GM18511 (cell line): ENCODE measurements around the gene PRCC.

Experiments used
- ATAC-seq: cut with Tn5 transposase; IDR thresholded peaks from one replicate; pipeline ENCODE4 v1.9.1; 2021; ENCODE audit warnings: mild to moderate bottlenecking, moderate library complexity; ENCODE audit not compliant: unreplicated experiment

The PRCC gene

DNA sequence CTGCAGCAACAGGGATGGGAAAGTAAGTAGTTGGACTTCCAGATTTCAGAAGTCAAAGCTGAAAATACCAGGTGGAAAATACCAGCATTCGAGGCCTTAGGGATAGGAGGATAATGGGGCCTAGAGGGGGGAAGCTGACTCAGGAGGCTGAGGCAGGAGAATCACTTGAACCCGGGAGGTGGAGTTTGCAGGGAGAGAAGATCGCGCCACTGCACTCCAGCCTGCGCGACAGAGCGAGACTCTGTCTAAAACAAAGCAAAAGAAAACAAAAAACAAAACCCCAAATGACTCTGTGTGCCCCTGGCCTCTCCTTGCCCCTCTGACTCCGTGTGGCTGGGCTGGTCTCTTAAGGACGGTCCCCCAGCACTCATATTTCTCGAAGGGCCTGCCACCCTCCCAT lies 46.0 kb downstream of the PRCC start:
- no peak for ATAC-seq

- ATAC-seq: no peak
Measured at GRCh38 chr1:156813750-156814570, 46.6 kb downstream of the PRCC start.

DNA sequence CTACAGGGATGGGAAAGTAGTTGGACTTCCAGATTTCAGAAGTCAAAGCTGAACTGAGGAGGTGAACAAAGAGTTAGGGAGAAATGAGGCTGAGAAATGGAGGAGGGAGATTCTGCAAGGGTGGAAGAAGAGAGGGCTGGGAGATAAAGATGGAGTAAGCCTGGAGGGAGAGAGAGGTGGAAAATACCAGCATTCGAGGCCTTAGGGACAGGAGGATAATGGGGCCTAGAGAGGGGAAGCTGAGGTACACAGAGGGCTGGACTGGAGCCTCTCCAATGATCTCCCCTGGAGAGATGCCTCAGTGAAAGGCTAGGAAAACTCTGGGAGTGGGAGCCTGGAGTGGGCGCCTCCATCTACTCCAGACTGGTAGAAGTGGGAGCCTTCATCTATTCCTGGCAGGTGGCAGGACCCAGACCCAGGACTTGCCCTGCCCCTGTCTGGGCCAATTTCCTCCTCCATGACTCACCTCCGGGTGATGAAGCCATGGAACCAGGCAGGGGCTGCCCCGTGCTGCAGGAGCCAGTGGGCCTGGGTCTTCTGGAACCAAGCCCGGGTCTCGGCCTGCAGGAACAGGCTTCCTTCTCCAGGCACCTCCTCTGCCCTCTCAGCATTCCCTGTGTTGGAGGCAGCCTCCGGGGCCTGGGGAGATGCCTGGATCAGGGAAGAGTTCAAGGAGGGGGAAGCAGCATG lies 47.4 kb downstream of the PRCC start:
- ATAC-seq: no peak

GRCh38 chr1:156815307-156815826 lies 48.0 kb downstream of the PRCC start:
- no peak for ATAC-seq

DNA sequence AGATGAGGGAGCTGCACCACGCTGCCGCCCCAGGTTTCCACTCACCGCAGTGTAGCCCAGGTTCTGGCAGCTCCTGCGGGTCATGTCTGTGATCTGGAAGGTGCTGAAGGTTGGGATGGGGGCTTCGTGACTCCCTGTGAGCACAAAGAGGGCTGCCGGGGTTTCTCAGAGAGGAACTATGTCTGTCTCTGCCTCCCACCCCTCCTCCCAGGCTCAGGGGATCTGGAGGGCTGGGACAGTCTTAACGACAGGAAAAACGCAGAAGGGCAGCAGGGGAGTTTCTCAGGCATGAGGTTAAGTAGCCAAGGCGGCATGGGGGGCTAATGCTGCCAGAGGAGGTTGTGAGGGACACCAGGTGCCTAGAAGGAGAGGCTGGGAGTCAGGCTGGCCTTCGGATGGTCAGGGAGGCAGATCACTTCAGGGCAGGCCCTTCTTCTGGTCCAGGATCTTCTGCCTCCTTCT lies 48.7 kb downstream of the PRCC start:
- ATAC-seq: no peak

GRCh38 chr1:156816561-156817328 lies 49.4 kb downstream of the PRCC start, which contains the start of gene SH2D2A:
Gene SH2D2A, minus strand, starts transcription at chr1:156816848. Its CDS starts 140 bp downstream, at chr1:156816708.
- ATAC-seq: peak; percentile 85

- ATAC-seq: no peak
Measured at GRCh38 chr1:156821801-156822200, 54.5 kb downstream of the PRCC start.

DNA sequence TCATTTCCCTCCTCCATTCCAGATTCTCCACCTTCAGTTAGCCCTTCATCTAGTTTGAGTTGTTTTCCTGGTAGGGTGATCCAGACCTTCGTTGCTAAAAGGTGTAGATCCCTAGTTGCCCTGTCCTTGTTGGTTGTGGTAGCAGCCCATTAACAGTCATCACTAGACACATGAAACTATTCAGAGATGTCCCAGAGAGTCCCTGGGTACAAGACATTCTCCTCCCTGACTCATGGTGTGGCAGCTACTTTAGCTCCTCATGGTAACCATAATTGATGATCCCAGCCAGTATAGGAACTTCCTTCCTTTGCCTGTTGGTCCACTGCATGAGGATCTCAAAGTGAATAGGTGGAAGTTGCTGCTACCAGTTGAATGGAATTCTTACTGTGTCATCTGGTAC lies 55.3 kb downstream of the PRCC start:
- ATAC-seq: no peak

GRCh38 chr1:156823210-156823790 lies 56.0 kb downstream of the PRCC start:
- no peak for ATAC-seq

- no peak for ATAC-seq
Measured at GRCh38 chr1:156826630-156827029, 59.3 kb downstream of the PRCC start.

GRCh38 chr1:156828400-156829124 lies 61.2 kb downstream of the PRCC start:
- no peak for ATAC-seq

- ATAC-seq: no peak
Measured at GRCh38 chr1:156832434-156832833, 65.1 kb downstream of the PRCC start.

GRCh38 chr1:156833603-156834002 lies 66.3 kb downstream of the PRCC start:
- no peak for ATAC-seq

GRCh38 chr1:156834322-156834721 lies 67.0 kb downstream of the PRCC start:
- no peak for ATAC-seq

GRCh38 chr1:156836041-156836654 lies 68.8 kb downstream of the PRCC start:
- ATAC-seq: peak; percentile 51

- no peak for ATAC-seq
Measured at GRCh38 chr1:156836892-156837291, 69.6 kb downstream of the PRCC start.

DNA sequence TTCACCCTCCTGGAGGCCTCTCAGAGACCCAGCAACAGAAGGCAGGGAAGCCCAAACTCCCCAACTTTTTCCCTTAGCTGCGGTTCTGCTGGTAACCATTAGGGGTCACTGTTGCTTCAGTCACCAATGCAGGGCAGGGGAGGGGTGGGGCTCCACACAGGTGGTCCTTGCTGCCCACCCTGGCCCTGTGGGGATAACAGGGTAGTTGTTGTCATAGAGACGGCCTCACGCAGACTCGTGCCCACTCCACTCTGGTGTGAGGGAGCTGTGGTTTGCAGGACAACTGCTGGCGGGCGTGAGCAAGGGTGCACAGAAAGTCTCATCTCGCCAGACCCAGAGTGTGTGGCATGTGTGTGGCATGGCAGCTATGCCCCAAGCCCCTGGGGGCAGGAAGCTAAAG lies 71.6 kb downstream of the PRCC start:
- ATAC-seq: no peak

DNA sequence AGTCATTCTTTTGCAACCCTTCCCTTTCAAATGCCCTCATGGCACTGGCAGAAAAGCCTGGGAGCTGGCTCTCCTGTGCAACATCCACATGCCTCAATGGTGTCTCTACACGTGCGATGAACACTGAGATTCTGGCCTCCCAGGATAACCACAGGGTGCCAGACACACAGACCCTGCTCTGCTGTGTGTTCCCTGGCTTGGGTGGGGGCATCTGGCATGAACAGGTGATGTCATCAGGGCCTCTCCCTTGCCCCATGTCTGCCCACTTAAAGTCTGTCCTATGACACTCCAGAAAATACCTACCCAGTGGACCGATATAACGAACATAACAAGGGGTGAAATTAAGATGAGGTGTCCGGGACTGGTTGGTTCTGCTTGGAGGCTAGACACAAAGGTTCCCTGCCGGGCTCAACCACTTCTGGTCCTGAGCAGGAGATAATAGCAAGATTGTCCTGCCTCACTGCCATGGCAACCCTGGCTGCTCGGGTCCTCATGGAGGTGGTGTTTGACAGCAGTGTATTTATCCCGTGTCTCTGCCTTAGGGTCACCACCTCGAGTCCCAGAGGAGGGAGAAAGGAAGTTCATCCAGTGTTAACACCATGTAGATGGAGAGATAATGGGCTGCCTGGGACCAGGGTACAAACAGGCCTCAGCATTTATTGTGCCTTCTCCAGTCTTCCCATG lies 72.2 kb downstream of the PRCC start:
- no peak for ATAC-seq
